OCI-LY1 (cell line): ENCODE results near the gene INPP5A.

Experiments
- H2AFZ ChIP-seq: fragments of 200-600 bp; sonication (generic), shearing (Covaris generic); 2 replicates; pipeline ENCODE4 v1.6.0; 2014; ENCODE audit warnings: antibody characterized with exemption, mild to moderate bottlenecking, low read length
- H3F3A ChIP-seq: fragments of 200-600 bp; sonication (generic), shearing (Covaris generic); 2 replicates; pipeline ENCODE4 v1.6.0; 2014; ENCODE audit warnings: mild to moderate bottlenecking, antibody characterized with exemption, low read length, moderate library complexity; ENCODE audit not compliant: insufficient read depth
- H3K27ac ChIP-seq: fragments of 200-600 bp; sonication (generic); 2 replicates; pipeline ENCODE4 v1.5.1; 2014; ENCODE audit warnings: low read length, mixed run types, mild to moderate bottlenecking, low read depth; ENCODE audit not compliant: poor library complexity, severe bottlenecking
- H3K27me3 ChIP-seq: fragments of 200-600 bp; sonication (generic); 2 replicates; pipeline ENCODE4 v1.6.0; 2014; ENCODE audit warnings: antibody characterized with exemption, mild to moderate bottlenecking, low read length, moderate library complexity; ENCODE audit not compliant: insufficient read depth
- H3K36me3 ChIP-seq: fragments of 200-600 bp; sonication (generic); 2 replicates; pipeline ENCODE4 v1.6.1; 2014; ENCODE audit warnings: mild to moderate bottlenecking, antibody characterized with exemption, low read length, moderate library complexity, mixed read lengths; ENCODE audit not compliant: insufficient read depth
- H3K4me1 ChIP-seq: fragments of 200-600 bp; sonication (generic); 2 replicates; pipeline ENCODE4 v1.5.1; 2014; ENCODE audit warnings: mild to moderate bottlenecking, low read length, moderate library complexity; ENCODE audit not compliant: insufficient read depth, severe bottlenecking
- H3K4me2 ChIP-seq: fragments of 200-600 bp; sonication (generic), shearing (Covaris generic); 2 replicates; pipeline ENCODE4 v1.6.1; 2014; ENCODE audit warnings: low read length
- H3K4me3 ChIP-seq: fragments of 200-600 bp; sonication (generic); 2 replicates; pipeline ENCODE4 v1.5.1; 2014; ENCODE audit warnings: low read length, low read depth, mild to moderate bottlenecking, mixed read lengths; ENCODE audit not compliant: poor library complexity, severe bottlenecking
- H3K79me2 ChIP-seq: fragments of 200-600 bp; shearing (Covaris generic); 2 replicates; pipeline ENCODE4 v1.6.1; 2016; ENCODE audit warnings: mixed run types, low read length, mixed read lengths; ENCODE audit not compliant: insufficient read depth
- H3K9ac ChIP-seq: fragments of 200-600 bp; sonication (generic), shearing (Covaris generic); 2 replicates; pipeline ENCODE4 v1.6.1; 2014; ENCODE audit warnings: mild to moderate bottlenecking, low read length, mixed read lengths
- H3K9me2 ChIP-seq: fragments of 200-600 bp; sonication (generic), shearing (Covaris generic); 2 replicates; pipeline ENCODE4 v1.6.1; 2014; ENCODE audit warnings: low read depth, mild to moderate bottlenecking, low read length, mixed read lengths
- H3K9me3 ChIP-seq: fragments of 200-600 bp; shearing (Covaris generic); 2 replicates; pipeline ENCODE4 v1.6.1; 2014; ENCODE audit warnings: low read length, mixed read lengths
- H4K20me1 ChIP-seq: fragments of 200-600 bp; sonication (generic), shearing (Covaris generic); 2 replicates; pipeline ENCODE4 v1.6.0; 2016; ENCODE audit warnings: mild to moderate bottlenecking, low read length; ENCODE audit not compliant: insufficient read depth
- EZH2 ChIP-seq: fragments of 200-600 bp; sonication (generic), shearing (Covaris generic); IDR thresholded peaks from 2 replicates; pipeline ENCODE4 v1.8.0; 2017; ENCODE audit warnings: borderline replicate concordance, mixed run types, mild to moderate bottlenecking, antibody characterized with exemption, low read length, moderate library complexity, mixed read lengths
- TF ChIP-seq, protein P1 (sequence below): fragments of 200-600 bp; sonication (generic), shearing (Covaris generic); IDR thresholded peaks from 2 replicates; pipeline ENCODE4 v1.5.1; 2017; ENCODE audit warnings: mild to moderate bottlenecking, antibody characterized with exemption, low read length, moderate library complexity, mixed read lengths

INPP5A gene

DNA sequence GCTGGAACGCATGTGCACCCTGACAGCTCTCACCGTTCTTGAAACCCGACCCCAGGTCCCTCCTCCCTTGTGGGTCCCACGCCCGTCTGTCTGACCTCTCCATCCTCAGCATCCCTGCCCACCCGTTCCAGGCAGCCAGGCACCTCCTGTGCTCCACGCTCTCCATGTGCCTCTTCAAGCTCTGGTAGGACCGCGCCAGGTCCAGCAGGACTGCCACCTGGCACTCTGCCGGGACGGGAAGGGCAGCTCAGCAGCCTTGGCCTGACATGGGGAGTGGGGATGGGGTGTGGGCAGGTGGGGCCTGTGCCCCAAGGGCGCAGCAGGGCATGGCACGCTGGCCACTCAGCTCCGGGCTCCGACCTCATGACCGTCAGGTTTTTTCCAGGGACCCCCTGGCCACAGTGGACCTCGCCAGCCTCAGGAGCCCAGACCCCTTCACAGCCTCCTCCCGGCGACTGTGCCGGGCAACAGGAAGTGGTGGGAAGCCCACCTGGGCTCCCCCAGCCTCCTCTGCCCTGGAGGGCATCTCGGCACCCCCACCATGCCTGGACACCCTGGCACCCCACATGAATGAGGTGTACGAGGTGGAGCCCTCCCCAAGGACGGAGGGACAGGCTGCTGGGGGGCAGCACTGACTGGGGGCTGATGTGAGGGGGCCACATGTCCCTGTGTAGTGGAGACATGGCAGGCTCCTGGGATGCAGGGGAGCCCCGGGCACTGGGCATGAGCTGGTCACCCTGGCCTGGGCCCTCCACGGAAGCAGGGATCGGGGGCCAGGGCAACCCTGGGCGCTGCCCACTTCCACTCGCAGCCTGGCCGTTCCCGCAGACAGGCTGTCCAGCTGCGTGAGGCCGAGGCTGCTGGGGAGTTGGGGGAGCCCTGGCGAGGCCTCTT, 273.5 kb downstream of the INPP5A start:
- Histone ChIP-seq H2AFZ (no peak overlapping the region), H3K27me3 (no peaks in the 10 kb centered on the region), H3K9me3 (no peaks in the 10 kb centered on the region), H3K9ac (no peak overlapping the region), H4K20me1 (no peaks in the 10 kb centered on the region), H3K4me1 (no peaks in the 10 kb centered on the region), H3K79me2 (no peaks in the 10 kb centered on the region), H3K9me2 (no peaks in the 10 kb centered on the region), H3K36me3 (no peaks in the 10 kb centered on the region), H3K27ac (no peak overlapping the region), H3K4me2 (no peak overlapping the region), H3K4me3 (no peak overlapping the region), H3F3A (no peaks in the 10 kb centered on the region)
- no peak for TF ChIP-seq EZH2
- TF ChIP-seq, protein P1, sequence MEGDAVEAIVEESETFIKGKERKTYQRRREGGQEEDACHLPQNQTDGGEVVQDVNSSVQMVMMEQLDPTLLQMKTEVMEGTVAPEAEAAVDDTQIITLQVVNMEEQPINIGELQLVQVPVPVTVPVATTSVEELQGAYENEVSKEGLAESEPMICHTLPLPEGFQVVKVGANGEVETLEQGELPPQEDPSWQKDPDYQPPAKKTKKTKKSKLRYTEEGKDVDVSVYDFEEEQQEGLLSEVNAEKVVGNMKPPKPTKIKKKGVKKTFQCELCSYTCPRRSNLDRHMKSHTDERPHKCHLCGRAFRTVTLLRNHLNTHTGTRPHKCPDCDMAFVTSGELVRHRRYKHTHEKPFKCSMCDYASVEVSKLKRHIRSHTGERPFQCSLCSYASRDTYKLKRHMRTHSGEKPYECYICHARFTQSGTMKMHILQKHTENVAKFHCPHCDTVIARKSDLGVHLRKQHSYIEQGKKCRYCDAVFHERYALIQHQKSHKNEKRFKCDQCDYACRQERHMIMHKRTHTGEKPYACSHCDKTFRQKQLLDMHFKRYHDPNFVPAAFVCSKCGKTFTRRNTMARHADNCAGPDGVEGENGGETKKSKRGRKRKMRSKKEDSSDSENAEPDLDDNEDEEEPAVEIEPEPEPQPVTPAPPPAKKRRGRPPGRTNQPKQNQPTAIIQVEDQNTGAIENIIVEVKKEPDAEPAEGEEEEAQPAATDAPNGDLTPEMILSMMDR, result no peak

DNA sequence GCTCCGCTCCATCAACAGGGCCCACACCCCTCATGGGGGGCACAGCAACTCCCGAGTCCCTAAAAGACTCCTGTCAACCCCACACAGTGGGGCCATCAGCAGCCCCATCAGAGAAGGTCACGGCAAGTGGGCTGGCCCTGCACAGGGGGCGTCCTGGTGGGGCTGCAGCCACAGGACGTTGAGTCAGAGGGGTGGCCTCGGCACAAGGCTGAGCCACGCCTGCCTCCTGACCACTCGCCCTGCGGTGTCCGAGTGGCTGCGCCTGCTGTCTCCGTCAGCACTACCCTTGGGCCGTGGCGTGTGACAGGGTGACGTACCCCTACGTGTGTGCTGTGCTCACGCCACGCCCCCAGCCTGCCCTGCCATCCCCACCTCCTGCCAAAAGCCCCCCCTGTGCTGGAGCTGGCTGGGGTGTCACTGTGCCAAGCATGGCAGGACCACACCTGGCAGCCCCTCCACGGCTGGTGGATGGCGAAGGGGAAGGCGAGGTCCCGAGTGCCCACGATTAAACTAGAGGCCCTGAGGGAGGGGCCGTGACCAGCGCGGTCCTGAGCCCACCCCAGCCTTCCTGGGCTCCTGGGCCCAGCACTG, 274.4 kb downstream of the INPP5A start:
- no peak overlapping the region for H3K9ac ChIP-seq
- H3K4me2 ChIP-seq, result no peak overlapping the region
- TF ChIP-seq, protein P1, result no peak
- no peak for TF ChIP-seq EZH2
- H2AFZ ChIP-seq, result no peak overlapping the region
- H3K36me3 ChIP-seq, result no peaks in the 10 kb centered on the region
- no peaks in the 10 kb centered on the region for H3K4me1 ChIP-seq
- no peaks in the 10 kb centered on the region for H3K27me3 ChIP-seq
- no peak overlapping the region for H3K27ac ChIP-seq
- H4K20me1 ChIP-seq, result no peaks in the 10 kb centered on the region
- no peaks in the 10 kb centered on the region for H3K9me2 ChIP-seq
- no peaks in the 10 kb centered on the region for H3K9me3 ChIP-seq
- H3K4me3 ChIP-seq, result no peak overlapping the region
- H3F3A ChIP-seq, result no peaks in the 10 kb centered on the region
- H3K79me2 ChIP-seq, result no peaks in the 10 kb centered on the region

DNA sequence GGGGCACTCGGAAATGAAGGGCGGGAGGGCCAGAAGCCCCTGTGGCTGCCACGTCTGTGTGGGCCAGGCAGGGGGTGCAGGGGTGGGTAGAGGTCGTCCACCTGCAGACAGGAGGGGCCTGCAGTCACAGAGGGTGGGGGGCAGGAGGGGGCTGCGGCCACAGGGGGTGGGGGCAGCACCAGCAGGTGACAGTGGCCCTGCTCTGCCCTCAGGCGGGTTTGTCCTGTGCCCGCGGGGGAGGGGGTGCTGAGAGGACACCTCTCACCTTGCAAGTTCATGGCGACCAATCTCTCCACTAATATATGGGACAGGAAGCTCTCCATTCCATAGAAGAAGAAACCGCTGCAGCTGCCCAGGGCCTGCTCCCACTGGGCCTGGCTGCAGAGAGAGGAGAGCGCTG, 274.9 kb downstream of the INPP5A start:
- Histone ChIP-seq H2AFZ (no peak overlapping the region), H3K36me3 (no peaks in the 10 kb centered on the region), H4K20me1 (no peaks in the 10 kb centered on the region), H3F3A (no peaks in the 10 kb centered on the region), H3K27me3 (no peaks in the 10 kb centered on the region), H3K4me1 (no peaks in the 10 kb centered on the region), H3K9me2 (no peaks in the 10 kb centered on the region), H3K9ac (no peak overlapping the region), H3K4me2 (no peak overlapping the region), H3K9me3 (no peaks in the 10 kb centered on the region), H3K79me2 (no peaks in the 10 kb centered on the region), H3K27ac (no peak overlapping the region), H3K4me3 (no peak overlapping the region)
- no peak for TF ChIP-seq EZH2
- TF ChIP-seq, protein P1, result no peak
